Measurements from ENCODE around the gene SNAP25.

Gene SNAP25

DNA sequence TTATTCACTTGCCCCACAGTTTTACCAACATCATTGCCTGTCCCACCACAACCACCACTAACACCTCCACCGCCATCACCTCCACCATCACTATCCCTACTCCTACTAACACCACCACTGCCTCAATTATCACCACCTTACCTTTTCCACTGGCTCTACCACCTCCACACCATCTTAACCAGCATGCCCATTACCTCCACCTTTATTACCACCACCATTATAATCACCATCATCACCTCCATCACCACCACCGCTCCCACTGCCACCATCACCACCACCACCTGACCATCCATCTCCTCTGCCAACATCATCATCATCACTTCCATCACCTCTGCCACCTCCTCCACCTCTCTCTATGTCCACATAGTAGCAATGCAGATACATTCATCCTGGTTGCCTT lies 90.0 kb downstream of the SNAP25 start:
- DNase-seq, result no peak

DNA sequence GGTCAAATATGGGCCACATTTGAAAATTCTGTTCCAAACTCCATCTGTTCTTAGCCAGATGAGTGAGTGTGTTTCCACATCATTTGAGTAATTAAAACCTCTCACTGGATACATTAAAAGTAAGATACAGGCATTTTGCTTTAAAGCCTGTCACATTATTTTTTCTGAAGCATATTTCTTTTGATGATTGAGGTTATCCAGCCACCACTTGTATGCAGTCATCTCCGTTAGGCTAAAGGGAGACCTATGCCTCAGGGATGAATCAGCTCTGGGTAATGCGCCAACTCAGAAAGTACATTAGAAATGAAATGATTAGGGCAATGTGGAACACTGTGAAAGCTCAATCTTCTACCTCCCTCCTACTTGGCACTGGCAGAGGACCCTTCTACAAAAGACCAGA lies 90.7 kb downstream of the SNAP25 start:
- DNase-seq, result no peak

DNA sequence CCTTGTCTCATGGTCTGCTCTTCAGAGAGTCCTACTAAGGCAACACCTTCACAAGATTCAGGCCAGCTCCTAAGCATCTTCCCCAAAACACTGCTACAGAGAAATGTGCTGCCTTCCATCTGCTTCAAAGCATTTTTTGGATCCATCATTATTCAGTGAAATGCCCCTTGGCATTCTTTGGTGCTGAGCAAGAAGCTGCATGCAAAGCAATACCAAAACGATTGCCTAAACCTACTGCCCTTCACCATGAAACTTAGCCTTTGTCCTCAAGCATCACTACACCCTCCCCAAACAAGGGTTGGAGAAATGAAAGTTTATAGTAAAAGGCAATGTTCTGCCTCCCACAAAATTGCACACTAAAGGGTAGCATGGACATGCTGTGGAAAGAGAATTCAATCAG lies 93.5 kb downstream of the SNAP25 start:
- DNase-seq, result no peak

DNA sequence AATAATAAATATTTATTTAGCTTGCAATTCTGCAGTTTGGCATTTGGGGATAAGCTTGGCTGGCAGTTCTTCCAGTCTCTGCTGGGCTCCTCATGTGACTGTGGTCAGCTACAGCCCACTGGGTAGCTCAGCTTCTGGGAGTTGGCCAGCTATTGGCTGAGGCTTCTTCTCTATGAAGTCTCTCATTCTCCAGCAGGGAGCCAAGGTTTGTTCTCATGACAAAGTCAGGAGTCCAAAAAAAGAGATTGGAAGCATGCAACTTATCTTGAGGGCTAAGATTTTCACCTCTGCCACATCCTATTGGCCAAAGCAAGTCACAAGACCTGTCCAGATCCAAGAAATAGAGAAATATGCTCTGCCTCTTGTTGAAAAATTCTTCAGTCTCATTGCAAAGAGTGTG lies 94.6 kb downstream of the SNAP25 start:
- DNase-seq, result no peak

DNA sequence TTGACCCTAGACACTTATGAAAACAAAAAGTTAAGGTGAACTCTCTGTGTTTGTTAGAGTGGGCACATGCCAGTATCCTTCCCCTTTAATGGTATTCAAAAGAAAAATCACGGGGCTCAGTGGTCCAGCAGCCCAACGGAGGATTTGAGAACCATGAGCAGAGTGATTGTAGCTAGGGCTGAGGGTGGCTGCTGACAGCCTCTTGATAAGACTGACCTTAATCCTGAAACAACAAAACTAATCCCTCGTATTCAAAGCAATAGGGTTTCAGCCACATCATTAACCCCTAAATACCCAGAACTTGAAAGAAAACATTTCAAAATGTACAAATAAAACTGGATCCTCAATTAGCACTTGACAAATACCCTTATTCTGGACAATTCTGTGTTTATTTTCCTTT lies 95.1 kb downstream of the SNAP25 start:
- DNase-seq, result no peak

DNA sequence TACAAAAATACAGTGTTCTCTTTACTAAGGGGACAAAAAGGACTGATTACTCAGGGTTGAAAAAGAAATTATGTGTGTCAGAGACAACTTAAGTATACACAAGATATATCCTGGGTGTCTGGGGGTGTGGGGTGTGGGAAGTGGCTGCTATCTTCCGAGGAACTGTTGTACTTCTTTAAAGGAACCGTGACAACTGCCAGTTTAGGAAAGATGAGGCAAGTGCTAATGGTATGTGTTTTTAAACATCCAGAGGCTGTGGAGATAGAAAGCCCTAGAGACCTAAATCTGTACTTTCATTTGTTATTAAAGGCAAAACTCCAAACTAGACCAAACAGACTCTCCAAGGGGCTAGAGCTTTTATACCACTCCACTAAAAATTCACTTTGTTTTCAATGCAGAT lies 95.6 kb downstream of the SNAP25 start:
- no peak for DNase-seq

DNA sequence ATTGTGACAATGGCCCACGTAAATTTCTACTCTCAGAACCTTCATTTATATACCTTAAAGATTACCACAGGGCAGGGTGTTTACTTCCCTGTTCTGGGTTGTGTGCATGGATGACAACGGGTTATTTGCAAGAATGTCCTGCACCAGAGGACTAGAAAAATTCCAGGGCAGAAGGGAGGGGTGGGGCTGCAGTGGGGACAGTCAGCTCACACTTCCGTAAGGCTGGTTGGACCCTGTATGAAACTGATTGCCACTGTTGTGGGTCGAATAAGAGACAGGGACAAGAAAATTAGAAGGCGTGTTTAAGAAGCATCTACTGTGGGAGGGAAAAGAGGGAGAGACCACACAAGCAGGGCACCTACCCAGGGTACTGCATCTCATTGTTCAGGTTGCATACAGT lies 96.5 kb downstream of the SNAP25 start:
- no peak for DNase-seq

DNA sequence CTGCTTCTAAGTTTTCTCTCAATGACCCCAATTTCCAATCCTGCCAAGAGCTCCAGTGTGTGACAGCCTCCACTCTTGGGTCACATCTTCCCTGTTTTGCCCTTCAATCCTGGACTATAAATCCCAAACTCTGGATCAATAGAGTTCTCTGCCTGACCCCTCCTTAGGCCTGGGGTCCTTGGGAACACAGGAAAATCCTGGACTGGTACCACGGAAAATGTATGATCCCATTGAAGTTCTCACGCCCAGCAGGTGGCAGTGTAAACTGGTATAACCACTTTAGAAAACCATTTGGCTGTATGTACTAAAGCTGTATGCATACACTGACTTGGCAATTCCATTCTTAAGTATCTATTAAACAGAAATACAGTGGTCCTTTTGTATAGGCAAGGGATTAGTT lies 98.0 kb downstream of the SNAP25 start:
- no peak for DNase-seq

DNA sequence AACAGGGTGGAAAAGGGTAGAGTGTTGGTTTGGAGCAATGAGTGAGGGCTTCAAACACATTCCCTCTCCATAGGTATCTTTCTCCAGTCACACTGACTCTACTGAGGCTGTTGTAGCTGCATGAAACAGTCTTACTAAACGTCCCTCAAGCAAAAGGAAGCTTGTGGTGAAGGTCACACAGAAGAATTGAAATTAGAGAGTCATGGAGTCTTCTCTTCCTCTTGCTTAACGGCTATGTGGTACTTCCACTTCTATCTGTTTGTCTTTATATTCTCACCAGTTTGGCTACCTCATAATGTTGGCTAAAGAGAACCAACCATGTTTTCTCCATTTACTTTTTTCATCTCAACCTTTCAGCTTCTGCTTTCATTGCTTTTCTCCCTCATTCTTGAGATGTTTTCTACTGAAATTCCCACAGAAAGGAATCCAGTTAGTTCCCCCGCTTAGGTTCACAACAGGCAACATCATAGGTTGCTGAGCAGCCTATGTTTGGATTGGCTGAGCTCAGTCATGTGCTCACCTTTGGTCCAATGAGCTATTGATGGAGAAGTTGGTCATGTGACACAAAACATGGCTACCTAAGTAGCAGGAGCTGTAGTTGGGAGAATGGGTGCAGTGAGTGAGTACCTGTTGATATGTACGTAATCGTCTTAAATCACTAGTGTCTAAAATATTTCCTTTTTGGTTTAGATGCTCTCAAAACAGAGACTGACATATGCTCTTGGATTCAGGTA lies 99.8 kb downstream of the SNAP25 start:
- DNase-seq, result no peak

DNA sequence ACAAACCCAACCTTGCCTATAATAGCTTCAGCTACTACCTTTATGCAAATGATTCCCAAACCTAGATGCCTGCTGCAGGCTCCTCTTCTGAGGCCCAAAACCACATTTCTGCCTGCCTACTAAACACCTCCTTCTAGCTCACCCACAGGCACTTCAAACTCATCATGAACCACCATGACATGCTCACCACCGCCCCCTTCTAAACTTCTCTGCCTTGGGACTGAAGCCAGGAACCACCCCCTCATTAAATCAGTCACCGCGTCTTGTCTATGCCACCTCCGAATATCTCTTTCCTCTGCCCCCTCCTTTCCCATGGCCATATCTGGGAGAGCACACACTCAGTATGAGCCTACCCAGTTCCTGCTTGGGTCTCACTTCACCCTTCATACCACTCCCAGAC lies 101.2 kb downstream of the SNAP25 start:
- no peak for DNase-seq

DNA sequence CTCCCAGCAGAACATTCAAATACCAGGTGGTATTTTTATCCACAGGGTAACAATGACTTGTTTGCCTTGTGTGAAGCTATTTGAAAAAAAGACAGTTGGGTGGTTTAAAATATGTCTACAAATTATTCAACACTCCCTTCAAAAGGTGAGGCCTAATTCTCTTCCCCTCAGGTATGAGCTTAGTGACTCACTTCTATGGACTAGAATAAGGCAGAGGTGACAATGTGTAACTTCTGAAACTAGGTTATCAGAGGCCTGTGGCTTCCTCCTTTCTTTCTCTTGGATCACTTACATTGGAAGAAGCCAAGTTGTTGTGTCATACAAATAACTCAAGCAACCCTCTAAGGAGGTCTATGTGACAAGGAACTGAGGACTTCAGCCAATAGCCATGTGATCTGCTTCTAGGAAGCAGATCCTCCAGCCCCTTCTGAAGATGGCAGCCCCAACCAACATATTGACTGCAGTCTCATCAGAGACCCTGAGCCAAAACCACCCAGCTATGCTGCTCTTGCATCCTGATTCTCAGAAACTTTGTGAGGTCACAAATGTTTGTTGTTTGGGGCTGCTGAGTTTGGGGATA lies 102.6 kb downstream of the SNAP25 start:
- DNase-seq, result no peak

DNA sequence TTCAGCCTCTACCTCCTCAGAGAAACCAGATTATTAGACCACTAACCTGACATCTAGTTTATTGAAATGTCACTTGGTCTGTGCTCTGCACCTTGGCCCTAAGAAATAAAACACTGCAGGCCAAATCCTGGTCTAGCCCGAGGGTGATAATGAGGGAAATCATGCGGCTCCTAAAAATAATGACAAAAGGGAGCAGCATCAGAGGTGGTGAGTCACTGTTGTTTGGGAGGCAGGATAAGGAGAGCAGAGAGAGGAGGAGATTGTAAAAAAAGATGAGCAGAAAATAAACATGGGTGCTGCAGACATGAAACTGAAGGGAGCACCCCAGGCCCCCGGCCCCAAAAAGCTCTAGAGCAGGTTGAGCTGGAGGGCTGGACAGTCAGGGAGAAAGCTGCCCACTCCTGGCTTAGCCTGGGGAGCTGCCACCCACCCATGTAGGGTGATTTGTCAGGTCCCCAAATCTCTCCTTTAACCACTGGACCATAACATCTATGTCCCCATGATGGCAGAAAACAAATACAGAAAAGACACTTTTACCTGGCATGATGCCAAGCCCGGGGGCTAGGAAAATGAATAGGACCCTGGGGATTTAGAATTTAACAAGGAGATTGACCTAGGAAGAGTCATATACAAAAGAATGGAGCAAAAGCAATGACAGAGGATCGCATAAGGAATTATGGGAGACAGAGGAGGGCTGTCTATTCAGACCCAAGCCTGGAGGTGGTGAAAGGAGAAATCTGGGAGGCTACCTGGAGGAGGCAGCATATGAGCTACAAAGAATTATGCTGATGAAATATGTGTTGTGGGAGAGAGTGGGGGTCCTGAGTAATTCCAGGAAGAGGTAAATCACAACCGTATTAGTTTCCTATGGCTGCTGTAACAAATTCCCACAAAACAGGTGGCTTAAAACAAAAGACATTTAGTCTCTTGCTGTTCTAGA lies 103.7 kb downstream of the SNAP25 start:
- DNase-seq, result no peak

DNA sequence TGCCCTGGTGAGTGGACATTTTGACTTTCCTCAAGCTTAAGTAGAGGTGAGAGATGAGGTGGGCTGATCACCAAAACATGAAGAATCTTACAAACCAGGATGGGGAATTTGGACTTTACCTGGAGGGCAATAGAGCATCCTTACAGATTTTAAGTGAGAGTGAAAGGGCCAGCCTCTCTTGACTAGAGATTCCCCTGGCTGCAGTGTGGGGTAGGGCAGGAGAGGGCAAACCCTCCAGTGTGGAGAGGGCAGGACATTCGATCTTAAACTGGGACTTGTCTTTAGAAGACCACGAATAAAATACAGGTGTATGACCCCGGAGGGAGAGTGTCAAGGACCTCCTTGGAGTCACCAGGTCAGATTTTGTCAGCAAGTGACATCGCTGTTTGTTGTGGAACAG lies 105.1 kb downstream of the SNAP25 start:
- DNase-seq, result no peak

DNA sequence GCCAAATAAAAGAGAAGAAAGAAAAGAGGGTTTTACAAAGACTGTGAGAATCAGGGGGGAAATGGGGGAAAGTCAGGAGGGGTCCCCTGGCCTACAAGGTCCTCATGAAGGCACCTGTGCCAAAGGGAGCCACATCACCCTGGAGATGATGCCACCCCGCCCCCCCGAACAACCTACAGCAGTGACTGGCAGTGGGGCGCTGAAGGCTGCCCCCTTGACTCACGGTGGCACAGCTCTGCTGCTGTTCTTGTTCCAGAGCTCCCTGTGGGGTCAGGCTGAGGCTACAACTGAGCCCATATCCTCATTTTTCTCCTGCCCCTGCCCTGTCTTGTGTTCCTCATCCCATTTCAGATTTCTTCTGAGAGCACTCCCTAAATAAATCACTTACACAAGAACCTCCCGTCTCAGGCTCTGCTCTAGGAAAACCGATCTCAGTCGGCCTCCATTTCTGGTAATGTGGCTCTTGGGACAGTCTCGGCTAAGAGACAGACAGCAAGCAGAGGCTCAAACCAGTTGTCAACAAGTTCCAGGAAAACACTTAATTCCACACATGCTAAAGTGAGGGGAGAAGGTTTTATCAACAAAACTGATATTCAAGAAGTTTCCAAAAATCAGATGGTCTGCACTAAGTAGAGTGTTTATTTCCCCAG lies 105.7 kb downstream of the SNAP25 start:
- no peak for DNase-seq

DNA sequence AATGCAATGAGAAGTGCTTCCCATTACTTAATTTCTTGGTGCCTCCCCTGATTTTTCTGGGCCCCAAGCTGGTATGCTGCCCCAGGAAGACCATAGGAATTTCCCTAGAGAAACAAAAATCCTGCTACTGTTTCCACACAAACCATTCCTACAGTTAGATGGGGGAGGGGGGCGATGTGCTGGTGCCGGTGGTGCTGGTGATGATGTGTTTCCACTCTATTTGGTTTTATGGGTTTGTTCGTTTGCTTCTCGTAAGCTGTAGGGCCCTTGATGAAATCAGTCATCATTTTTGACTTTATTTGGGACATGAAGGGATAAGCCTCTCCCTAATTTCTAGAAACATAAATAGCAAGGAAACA lies 110.2 kb downstream of the SNAP25 start:
- no peak for DNase-seq

DNA sequence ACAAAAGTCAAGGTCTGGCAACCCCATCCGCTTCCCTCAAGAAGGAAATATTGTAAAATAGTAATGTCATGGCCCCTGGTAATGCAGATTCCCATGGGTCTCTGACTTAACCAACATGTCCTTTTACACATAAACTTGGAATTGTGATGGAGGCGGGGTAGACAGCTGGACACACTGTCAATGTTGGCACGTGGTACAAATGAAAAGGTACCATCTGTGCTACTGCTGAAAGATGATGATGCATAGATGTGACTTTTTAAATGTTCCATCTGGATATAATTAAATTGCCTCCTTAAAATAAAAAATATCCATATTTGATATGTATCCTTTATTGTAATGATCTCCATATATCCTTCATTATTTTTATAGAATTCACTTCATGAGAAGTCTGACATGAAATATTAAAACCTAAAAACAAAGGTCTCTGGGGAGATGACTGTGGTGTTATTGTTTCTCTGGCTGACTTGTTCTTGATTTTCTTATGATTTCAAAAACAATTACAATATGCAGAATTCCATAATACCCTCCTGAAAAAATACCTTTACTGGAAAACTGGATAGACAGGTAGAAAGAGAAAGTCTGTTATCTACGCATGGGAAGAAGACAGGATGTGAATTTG lies 110.9 kb downstream of the SNAP25 start:
- DNase-seq, result no peak

DNA sequence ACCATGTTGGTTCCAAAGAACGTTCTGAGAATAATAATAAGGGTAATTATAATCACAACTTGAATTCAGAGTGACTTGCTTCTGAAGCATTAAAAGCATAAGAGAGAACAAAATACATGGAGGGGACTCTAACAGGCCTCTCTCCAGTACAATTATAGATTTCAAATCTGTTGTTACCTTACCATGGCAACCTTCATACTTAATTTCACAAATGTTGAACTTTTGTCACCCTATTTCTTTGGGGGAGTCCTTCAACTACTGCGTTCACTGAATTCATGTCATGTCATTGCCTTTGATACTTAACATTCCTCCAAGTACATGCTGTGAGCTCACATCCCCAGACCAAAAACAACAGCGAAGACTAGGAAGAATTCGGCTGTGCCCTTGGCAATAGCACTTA lies 111.4 kb downstream of the SNAP25 start:
- DNase-seq, result no peak

DNA sequence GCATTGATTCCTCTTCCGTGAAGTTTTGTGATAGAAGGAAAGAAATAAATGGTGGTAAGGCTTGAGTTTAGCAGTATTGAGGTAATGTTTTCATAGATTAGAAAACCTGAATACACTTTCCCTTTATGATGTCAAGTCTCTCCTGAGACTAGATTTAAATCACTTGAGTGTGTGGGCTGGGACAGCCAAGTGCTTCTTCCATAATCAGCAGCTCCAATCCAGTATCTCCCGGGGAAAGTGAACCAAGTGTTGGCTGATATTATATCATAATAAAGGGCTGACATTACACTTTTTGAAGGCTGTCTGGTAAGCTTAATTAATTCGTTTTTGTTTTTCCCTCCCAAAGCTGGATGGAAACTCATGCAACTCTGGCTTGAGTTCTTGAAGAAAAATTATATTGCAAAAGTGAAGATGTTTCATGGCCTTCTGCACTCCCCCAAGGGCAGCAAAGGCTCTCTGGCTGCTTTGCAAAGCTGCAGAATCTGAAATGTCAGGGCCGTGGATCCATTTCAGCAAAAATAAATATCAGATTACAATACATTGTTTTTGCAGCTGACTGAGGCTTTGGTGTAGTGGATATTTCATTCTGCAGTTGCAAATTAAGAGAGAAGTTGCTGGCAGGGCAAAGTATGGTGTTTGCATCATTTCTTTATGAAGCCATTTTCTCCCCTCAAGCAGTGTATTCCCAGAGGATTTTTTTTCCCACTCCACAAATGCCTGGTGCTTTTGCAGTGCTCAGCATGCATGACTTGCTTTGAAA lies 114.2 kb downstream of the SNAP25 start:
- DNase-seq, result no peak

DNA sequence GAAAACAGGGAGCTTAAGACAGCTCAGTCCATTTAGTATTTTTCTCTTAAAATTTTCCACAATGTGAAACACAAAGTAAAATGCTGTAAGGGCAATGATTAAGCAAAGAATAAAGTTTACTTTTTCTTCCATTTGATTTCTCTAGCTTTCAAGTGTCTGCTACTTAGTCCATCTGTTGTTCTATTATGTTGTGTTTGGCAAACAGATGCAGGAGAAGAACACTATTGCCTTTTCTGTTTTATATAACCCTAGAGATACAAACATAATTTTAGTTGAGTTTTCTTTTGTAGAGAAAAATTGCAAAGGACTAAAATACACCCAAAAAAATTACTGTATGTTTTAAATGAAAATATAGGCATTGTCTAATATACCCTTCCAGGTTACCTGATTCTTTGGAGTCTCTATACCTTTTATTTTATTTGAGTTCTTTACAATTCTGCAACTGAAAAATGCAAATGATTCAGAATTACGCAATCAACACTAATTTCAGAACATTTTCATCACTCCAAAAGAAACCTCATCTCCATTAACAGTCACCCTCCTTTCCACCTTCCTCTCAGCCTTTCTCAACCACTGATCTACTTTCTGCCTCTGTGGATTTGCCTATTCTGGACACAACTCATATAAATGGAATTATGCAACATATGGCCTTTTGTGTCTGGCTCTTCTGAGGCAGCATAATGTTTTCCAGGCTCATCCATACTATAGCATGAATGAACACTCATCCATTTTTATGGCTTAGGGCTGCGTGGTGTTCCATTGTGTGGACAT lies 118.5 kb downstream of the SNAP25 start:
- peak in 1 of 2 experiments; percentile 41 for DNase-seq

DNA sequence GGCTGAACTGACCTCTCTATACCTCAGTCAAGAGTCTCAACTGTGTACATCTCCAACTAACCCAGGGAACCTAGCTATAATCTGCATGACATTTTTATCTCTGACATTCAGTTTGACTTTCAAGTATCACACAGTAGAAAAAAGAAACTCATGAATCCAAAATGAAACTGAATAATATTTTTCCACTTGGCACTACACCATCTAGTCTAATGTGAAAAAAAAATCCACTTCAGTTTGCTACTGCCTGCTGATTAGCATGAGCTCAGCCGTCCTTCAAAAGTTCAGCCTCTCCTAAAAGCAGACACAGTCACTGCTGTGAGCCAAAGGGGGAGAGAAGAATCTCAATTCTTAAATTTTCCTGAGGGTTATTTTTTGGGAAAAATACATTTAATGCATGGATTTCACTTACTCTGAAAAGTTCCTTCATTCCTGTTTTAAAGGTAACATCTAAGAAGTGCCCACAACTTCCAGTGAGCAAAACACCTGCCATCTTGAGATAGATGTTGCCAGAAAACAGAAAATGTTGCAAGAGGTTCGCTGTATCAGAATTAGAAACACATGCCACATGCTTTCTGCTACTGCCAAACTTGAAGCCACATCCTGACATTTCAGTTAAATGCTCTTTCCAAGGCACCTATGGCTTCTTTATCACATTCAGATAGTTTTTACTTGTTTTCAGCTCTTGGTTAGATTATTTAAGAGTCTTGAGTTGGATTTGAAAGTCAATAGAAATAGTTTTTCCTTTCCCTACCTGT lies 120.0 kb downstream of the SNAP25 start:
- no peak for DNase-seq

DNA sequence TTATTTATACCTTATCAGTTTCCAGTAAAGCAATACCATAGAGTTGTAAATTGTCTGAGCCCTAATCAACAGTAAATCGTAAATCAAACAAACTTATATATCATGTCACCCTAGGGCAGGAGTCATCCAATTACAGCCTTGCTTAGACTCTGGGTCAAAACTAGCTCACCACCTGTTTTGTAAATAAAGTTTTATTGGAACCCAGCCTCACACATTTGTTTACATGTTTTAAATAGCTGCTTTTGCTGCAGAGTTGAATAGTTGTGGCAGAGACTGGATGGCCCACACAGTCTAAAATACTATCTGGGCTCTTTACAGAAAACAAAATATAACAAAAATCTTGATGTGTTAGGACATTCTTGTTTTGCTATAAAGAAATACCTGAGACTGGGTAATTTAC lies 121.0 kb downstream of the SNAP25 start:
- DNase-seq, result no peak

Data from NCI-H1930 (cell line).